Loucy (cell line): ENCODE measurements around the gene FOXO6.

Experiments used
- H2AFZ ChIP-seq: fragments of 200-600 bp; sonication (generic); 2 replicates; pipeline ENCODE4 v1.6.0; 2016; ENCODE audit warnings: antibody characterized with exemption, mild to moderate bottlenecking, low read length, moderate library complexity
- H3F3A ChIP-seq: fragments of 200-600 bp; 2 replicates; pipeline ENCODE4 v1.6.0; 2016; ENCODE audit warnings: antibody characterized with exemption, low read depth, mild to moderate bottlenecking
- H3K27me3 ChIP-seq: fragments of 200-600 bp; sonication (generic); 2 replicates; pipeline ENCODE4 v1.6.1; 2014; ENCODE audit warnings: low read length, mild to moderate bottlenecking; ENCODE audit not compliant: insufficient read depth, poor library complexity, severe bottlenecking
- H3K36me3 ChIP-seq: fragments of 200-600 bp; sonication (generic); 2 replicates; pipeline ENCODE4 v1.6.1; 2016; ENCODE audit warnings: low read length; ENCODE audit not compliant: insufficient read depth
- H3K4me1 ChIP-seq: fragments of 200-600 bp; sonication (generic); 2 replicates; pipeline ENCODE4 v1.5.1; 2014; ENCODE audit warnings: low read length, mild to moderate bottlenecking; ENCODE audit not compliant: insufficient read depth, poor library complexity, severe bottlenecking
- H3K4me2 ChIP-seq: fragments of 200-600 bp; sonication (generic); 2 replicates; pipeline ENCODE4 v1.6.0; 2014; ENCODE audit warnings: antibody characterized with exemption, low read length, low read depth, mild to moderate bottlenecking; ENCODE audit not compliant: poor library complexity, severe bottlenecking
- H3K4me3 ChIP-seq: fragments of 200-600 bp; sonication (generic); 2 replicates; pipeline ENCODE4 v1.5.1; 2014; ENCODE audit warnings: low read length, mild to moderate bottlenecking, mixed read lengths; ENCODE audit not compliant: poor library complexity, severe bottlenecking
- H3K79me2 ChIP-seq: fragments of 200-600 bp; sonication (generic); 2 replicates; pipeline ENCODE4 v1.6.1; 2014; ENCODE audit warnings: low read length; ENCODE audit not compliant: insufficient read depth
- H3K9ac ChIP-seq: fragments of 200-600 bp; sonication (generic); 2 replicates; pipeline ENCODE4 v1.6.0; 2014; ENCODE audit warnings: mild to moderate bottlenecking, low read depth, low read length, moderate library complexity; ENCODE audit not compliant: poor library complexity, severe bottlenecking
- H3K9me2 ChIP-seq: fragments of 200-600 bp; sonication (generic); replicated peaks from 2 replicates; pipeline ENCODE4 v1.6.1; 2016; ENCODE audit warnings: low read depth, low read length, mixed read lengths
- H3K9me3 ChIP-seq: fragments of 200-600 bp; sonication (generic); 2 replicates; pipeline ENCODE4 v1.6.1; 2014; ENCODE audit warnings: mild to moderate bottlenecking, antibody characterized with exemption, low read length, low read depth; ENCODE audit not compliant: insufficient read depth
- H4K20me1 ChIP-seq: fragments of 200-600 bp; sonication (generic); 2 replicates; pipeline ENCODE4 v1.6.0; 2014; ENCODE audit warnings: antibody characterized with exemption, low read length, mild to moderate bottlenecking; ENCODE audit not compliant: insufficient read depth, poor library complexity, severe bottlenecking
- EZH2phosphoT487 ChIP-seq: fragments of 200-600 bp; IDR thresholded peaks from 2 replicates; pipeline ENCODE4 v1.6.1; 2018; ENCODE audit warnings: antibody characterized with exemption, mild to moderate bottlenecking, moderate library complexity, borderline replicate concordance
- TF ChIP-seq, protein P1 (sequence below): fragments of 200-600 bp; sonication (generic); conservative IDR thresholded peaks from 2 replicates; pipeline ENCODE4 v1.5.1; 2014; ENCODE audit warnings: mild to moderate bottlenecking, antibody characterized with exemption, low read length

The FOXO6 gene

DNA sequence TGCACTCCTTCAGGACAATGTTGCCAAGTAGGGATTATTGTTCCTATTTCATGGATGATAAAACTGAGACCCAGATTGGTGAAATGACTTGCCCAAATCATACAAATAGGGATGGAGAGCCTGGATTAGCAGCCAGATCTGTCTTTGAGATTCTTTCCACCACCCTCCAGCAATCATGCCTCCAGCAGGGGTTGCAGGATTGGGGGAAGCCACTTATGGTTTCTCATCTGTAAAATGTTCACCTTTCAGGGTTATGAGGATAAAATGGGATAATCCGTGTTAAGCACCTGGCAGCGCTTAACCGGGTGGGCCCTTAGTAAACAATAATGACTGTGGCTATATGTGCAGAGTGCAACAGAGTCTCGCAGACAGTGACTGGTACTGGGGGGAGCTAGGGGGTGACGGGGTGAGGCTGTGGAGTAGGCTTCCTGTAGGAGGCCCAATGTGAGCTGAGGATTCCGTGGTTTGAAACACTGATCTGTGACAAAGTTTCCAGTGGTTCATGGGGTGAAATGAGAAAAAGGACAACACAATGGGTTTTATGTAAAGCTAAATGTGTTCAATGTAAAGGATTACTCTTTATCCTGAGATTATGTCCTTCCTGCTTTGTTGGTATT lies 33.7 kb upstream of the FOXO6 start:
- Histone ChIP-seq H3K9me2 (no peaks in the 10 kb centered on the region), H3K9ac (no peak overlapping the region), H3K9me3 (no peaks in the 10 kb centered on the region), H3F3A (no peaks in the 10 kb centered on the region), H3K4me3 (no peak overlapping the region), H3K4me1 (peaks cover 6% of the 10 kb centered on the region), H3K4me2 (no peak overlapping the region), H3K27me3 (no peaks in the 10 kb centered on the region), H3K36me3 (no peaks in the 10 kb centered on the region), H2AFZ (no peak overlapping the region), H3K79me2 (no peaks in the 10 kb centered on the region), H4K20me1 (no peaks in the 10 kb centered on the region)
- no peak for TF ChIP-seq EZH2phosphoT487
- TF ChIP-seq, protein P1, sequence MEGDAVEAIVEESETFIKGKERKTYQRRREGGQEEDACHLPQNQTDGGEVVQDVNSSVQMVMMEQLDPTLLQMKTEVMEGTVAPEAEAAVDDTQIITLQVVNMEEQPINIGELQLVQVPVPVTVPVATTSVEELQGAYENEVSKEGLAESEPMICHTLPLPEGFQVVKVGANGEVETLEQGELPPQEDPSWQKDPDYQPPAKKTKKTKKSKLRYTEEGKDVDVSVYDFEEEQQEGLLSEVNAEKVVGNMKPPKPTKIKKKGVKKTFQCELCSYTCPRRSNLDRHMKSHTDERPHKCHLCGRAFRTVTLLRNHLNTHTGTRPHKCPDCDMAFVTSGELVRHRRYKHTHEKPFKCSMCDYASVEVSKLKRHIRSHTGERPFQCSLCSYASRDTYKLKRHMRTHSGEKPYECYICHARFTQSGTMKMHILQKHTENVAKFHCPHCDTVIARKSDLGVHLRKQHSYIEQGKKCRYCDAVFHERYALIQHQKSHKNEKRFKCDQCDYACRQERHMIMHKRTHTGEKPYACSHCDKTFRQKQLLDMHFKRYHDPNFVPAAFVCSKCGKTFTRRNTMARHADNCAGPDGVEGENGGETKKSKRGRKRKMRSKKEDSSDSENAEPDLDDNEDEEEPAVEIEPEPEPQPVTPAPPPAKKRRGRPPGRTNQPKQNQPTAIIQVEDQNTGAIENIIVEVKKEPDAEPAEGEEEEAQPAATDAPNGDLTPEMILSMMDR, result no peak

DNA sequence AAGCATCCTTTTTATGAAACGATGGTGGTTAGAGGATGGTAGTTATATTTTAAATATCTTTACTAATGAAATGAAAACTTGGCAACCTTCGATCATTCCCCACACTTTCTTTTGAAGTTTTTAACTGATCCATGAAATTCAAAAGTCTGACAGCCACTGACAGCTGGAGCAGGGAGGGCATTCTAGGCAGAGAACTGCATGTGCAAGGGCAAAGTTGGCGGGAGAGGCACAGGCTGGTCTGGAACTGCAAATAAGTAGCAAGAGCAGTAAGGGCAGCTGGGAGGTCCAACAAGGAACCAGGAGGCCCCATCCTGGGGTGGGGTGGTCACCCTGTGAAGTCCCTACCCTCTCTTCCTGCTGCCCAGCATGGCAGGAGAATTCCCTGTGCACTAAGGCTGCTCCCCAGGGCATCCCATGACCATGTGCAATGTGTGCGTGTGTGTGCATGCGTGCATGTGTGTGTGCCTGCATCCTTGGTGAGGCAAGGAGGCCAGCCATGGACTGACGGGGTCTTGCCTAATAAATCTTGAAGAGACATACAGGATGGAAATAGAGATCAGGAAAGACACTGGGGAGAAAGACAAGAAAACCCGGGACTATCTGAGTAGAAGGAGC lies 33.1 kb upstream of the FOXO6 start:
- Histone ChIP-seq H3K4me2 (no peak overlapping the region), H3K9ac (no peak overlapping the region), H3K27me3 (no peaks in the 10 kb centered on the region), H3F3A (no peaks in the 10 kb centered on the region), H3K36me3 (no peaks in the 10 kb centered on the region), H4K20me1 (no peaks in the 10 kb centered on the region), H3K4me3 (no peak overlapping the region), H3K9me2 (no peaks in the 10 kb centered on the region), H3K4me1 (peaks cover 6% of the 10 kb centered on the region), H3K79me2 (no peaks in the 10 kb centered on the region), H2AFZ (no peak overlapping the region), H3K9me3 (no peaks in the 10 kb centered on the region)
- TF ChIP-seq EZH2phosphoT487, result no peak
- TF ChIP-seq, protein P1, result no peak

DNA sequence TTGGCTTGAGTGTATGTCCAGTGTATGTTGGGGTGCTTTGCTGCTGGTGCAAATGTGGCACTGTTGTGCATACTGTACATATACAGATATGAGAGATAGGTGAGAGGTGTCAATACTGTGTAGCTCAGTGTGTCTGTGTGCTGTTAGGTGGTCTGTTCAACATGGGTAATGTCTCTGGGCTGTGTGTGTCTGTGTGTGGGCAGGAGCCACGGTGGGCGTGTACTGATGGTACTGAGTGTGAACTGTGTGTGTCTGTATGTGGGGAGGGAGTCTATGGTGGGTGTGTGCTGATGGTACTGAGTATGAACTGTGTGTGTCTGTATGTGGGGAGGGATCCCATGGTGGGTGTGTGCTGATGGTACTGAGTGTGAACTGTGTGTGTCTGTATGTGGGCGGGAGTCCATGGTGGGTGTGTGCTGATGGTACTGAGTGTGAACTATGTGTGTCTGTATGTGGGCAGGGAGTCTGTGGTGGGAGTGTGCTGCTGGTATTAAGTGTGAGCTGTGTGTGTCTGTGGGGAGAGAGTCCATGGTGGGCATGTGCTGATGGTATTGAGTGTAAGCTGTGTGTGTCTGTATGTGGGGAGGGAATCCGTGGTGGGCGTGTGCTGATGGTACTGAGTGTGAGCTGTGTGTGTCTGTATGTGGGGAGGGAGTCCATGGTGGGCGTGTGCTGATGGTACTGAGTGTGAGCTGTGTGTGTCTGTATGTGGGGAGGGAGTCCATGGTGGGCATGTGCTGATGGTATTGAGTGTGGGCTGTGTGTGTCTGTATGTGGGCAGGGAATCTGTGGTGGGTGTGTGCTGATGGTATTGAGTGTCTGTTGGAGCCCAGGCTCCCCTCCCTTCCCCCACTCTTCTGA lies 32.2 kb upstream of the FOXO6 start:
- Histone ChIP-seq H3K36me3 (no peaks in the 10 kb centered on the region), H4K20me1 (no peaks in the 10 kb centered on the region), H2AFZ (no peak overlapping the region), H3K9me3 (no peaks in the 10 kb centered on the region), H3K9ac (no peak overlapping the region), H3K4me3 (no peak overlapping the region), H3F3A (no peaks in the 10 kb centered on the region), H3K4me2 (no peak overlapping the region), H3K9me2 (no peaks in the 10 kb centered on the region), H3K79me2 (no peaks in the 10 kb centered on the region), H3K27me3 (no peaks in the 10 kb centered on the region), H3K4me1 (peaks cover 6% of the 10 kb centered on the region)
- TF ChIP-seq, protein P1, result no peak
- no peak for TF ChIP-seq EZH2phosphoT487
